ENCODE results near the gene NHERF2.

NHERF2 gene

DNA sequence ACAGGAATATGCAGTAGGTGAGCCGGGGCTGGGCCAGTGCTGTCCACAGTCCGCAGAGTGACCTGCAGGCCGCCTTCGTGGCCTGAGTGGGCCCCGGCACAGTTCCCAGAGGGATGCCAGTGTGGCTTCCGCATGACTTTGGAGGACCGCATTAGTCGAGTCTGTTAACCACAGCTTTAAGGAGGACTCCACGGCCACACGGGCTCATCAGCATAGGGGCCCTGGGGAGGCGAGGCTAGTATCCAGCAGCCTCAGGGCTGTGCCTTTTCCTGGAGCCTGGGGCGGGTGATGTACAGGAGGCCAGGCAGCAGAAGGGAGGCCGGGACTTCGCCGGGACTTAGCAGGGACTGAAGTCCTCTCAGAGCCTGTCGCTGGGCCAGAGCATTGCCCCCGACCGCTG is 34.3 kb downstream of the NHERF2 start:
- no peak for DNase-seq (ENCODE audit: low spot score)

DNA sequence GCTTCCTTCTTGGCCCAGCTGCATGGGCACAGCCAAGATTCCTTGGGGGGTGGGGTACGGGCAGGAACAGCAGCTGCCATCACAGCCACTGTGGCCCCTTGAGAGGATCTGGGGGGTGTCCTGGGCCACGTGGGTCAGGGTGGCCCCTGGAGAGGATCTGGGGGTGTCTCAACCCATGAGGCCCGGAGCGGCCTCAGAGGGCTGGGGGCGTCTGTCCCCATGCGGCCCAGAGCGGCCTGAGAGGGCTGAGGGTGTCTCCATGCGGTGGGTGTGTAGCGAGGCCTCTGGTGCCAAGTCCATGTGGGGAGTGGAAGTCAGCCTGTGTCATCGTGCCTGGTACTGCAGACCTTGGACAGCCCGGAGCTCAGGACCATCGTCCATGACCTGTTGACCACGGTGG is 34.8 kb downstream of the NHERF2 start:
- no peak for DNase-seq (ENCODE audit: low spot score)

DNA sequence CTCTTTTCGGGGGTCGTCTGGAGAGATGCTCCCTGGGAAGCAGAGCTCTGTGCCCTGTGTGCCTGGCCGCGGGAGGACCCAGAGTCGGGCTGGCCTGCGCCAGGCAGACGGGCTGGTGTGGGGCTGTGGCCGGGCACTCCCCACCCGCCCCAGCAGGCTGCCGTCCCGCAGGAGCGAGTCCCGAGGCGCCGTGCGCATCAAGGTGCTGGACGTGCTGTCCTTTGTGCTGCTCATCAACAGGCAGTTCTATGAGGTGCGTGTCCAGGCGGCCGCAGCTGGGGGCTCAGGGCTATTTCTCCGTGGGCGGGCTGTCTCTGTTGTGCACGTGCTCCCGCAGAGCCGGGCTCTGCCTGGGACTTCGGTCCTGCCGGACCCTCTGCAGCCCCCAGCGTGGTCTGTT is 36.1 kb downstream of the NHERF2 start:
- DNase-seq (ENCODE audit: low spot score), result no peak

DNA sequence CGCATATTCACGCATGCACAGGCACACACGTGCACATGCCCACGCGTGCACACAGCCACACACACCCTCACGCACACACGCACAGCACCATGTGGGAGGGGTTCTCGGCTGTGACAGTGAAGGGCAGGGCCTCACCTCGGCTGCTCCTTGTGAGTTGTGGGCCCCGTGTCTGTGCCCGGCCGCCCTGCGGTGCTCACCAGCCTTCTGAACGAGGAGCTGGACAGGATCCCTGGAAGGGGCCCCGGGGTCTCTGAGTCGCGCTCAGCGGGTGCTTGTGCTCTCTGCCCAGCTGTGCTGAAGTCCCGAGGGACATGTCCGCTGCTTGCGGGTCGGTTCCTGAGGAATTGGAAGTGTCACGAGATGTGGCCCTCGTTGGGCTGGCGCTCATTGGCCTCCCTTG is 37.2 kb downstream of the NHERF2 start:
- no peak for DNase-seq (ENCODE audit: low spot score)

DNA sequence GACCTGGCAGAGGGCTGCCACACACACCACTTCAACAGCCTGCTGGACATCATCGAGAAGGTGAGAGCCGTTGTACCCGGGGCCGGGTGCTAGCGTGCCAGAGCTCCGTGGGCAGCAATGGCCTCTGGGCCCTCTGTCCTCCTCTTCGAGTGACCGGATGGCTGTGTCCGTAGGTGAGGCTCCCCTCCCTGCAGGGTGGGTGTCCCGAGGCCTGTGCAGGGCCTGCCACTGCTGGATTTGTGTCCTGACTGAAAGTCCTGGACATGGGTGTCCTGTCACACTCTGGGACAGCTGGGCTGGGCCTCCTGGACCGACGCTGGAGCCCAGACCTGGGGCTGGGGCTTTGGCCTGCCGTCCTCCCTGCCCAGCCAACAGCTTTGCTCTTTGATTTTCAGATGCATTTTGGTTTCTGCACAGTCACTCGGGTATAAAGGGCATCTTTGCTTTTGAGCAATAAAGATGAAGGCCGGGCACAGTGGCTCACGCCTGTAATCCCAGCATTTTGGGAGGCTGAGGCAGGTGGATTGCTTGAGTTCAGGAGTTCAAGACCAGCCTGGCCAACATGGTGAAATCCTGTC is 37.8 kb downstream of the NHERF2 start:
- no peak for DNase-seq (ENCODE audit: low spot score)

DNA sequence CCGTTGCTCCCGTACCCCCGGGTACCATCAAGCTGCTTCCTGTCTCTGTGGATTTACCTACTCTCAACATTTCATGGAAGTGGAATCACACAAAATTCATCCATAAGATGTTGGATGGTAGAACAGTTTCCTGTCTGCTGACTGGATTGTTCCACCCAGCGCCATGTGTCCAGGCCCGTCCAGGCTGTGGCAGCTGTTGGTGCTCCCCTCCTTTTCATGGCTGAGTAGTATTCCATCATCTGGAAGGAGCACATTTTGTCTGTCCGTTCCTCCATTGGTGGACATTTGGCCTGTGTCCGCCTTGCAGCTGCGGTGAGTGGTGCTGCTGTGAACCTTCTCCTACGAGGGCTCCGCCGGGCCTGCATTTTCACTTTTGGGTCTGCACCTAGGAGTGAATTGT is 39.4 kb downstream of the NHERF2 start:
- DNase-seq (ENCODE audit: low spot score), result no peak

DNA sequence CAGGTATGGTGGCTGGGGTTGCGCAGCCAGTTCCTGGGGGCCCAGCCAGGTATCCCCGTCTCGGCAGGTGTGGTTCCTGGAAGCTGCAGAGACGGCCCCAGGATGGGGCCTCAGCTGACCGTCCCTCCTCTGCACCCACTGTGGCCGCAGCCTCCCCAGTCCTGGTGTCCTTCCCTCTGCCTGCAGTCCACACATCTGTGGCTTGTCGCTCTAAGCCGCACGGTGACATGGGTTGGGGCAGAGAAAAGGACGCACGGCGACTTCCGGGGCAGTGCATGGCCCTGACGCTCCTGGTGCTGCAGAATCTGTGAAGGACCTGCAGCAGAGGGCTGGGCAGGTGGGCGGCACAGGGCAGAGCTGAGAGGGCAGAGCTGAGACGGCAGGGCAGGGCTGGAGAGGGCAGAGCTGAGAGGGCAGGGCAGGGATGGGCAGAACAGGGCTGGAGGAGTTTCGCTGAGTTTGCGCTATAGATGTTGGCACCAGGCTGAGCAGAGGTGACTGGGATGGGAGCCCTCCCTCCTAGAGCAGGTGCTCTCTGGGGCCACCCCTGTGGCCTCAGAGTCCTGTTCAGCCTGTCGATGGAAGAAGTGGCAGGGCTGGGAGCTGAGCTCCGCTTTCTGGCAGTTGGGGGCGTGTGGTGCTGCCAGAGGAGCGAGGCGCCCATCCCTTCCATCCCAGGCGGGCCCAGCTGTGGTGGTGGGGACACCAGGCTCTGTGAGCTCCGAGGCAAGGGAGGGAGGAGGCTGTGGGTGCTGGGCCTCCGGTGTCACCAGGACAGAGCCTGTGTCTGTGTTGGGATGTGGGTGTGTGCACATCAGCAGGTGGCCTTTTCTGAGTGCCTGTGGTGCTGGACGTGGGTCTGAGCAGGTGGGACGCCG is 44.1 kb downstream of the NHERF2 start:
- no peak for DNase-seq (ENCODE audit: low spot score)

DNA sequence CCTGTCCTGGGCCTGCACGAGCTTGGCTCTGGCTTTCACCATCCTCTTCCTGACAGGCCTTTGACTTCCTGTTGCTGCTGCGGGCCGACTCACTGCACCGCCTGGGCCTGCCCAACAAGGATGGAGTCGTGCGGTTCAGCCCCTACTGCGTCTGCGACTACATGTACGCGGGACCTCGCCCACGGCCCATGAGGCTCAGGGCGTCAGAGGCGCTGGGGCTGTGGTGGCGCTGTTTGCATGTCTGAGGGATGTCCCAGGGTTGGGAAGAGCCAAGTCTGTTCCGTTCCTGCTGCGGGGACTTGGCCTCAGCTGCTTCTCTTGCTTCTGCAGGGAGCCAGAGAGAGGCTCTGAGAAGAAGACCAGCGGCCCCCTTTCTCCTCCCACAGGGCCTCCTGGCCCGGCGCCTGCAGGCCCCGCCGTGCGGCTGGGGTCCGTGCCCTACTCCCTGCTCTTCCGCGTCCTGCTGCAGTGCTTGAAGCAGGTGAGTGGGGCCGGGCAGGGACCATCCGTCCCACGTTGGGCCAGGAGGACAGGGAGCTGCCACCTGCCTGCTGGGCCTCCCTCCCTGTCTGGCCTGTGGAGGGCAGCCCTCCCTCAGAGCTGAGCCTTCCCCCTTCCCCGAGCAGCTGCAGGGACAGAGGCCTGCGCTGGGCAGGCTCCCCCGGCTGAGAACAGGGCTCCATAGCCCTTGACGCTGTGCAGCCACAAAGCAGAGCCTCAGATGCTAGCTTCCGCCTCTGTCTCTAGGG is 44.9 kb downstream of the NHERF2 start:
- no peak for DNase-seq (ENCODE audit: low spot score)

DNA sequence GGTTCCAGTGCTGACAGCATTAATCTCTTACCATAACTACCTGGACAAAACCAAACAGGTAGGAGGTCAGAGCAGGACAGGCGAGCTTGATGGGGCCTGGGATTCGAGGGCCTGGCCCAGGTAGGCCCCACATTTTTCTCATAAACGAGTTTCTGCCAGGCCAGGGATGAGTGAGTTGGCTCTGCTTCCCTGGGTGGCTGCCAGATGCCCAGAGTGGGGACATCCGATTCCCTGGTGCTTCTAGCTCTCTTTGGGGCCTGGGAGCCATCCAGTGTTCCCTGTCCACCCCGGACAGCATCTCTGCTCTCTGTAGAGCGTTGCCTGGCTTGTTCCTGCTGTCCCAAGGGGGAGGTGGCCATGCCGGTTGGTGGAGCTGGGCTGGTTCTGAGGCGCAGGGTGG is 46.2 kb downstream of the NHERF2 start:
- DNase-seq (ENCODE audit: low spot score), result no peak

DNA sequence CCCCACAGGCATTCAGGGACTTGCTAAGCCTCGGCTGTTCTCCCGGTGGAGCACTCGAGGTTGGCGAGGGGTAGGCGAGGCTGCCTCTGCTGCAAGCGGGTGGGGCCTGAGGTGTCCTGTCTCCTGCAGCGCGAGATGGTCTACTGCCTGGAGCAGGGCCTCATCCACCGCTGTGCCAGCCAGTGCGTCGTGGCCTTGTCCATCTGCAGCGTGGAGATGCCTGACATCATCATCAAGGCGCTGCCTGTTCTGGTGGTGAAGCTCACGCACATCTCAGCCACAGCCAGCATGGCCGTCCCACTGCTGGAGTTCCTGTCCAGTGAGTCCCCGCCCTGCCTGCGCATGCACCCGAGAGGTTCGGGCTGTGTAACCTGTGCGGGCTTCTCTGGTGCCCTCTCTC is 47.4 kb downstream of the NHERF2 start:
- no peak for DNase-seq (ENCODE audit: low spot score)

DNA sequence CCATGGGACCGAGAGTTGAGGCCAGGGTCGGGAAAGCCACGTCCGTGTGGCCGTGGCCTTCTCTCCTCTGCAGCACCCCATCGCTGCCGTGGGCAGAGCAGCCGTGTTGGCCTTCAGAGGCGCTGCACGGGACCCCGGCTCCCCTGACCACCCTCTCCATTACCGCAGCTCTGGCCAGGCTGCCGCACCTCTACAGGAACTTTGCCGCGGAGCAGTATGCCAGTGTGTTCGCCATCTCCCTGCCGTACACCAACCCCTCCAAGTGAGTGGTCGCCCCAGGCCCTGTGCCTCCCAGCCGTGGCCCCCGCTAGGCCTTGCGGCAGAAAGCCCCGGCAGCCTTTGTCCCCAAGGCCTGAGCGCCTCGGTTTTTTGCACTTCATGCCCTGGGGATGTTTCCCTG is 48.9 kb downstream of the NHERF2 start:
- DNase-seq (ENCODE audit: low spot score), result no peak

DNA sequence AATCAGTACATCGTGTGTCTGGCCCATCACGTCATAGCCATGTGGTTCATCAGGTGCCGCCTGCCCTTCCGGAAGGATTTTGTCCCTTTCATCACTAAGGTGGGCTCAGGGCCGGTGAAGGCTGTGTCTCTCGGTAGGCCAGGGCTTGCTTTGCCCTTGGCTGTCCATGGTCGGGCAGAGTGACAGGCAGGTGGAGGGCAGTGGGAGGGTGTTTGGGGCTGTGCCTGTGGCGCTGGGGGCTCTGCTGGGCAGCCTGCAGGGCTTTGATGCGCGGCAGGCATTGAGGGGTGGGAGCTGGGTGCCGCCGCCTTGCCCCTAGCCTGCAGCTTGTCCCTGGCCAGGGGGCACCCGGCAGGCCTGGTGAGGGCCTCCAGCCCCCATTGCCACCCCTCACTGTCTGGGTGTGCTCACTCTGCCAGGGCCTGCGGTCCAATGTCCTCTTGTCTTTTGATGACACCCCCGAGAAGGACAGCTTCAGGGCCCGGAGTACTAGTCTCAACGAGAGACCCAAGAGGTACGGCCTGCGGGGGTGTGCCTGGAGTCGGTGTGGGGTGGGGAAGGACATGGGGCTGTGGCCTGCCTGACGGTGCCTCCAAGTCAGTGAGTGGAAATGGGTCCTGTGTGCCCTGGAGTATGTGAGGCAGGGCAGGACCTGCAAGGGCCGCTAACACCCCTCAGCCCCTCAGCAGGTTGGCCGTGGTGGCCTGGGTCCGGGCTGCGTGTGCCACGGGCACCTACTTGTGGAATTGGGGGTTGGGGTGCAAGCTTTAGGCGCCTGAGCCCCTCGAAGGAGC is 49.6 kb downstream of the NHERF2 start:
- DNase-seq (ENCODE audit: low spot score), result no peak

DNA sequence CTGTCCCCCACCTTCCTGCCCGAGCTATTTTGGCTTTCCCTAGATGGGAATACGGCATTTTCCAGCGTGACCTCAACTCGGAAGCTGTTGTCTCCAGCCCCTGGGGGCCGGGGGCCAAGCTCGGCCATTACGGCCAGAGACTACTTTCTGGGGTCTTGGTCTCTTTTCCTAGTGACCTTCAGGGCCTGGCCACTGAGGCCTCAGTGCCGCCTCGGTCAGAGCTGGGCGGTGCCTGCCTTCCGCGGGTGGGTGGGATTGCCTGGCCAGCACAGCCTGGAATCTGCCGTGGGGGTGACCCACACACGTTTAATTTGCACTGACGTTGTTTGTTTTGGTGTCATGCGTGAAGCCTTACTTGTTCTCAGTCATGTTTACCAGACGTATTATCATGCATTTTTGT is 50.3 kb downstream of the NHERF2 start:
- no peak for DNase-seq (ENCODE audit: low spot score)

DNA sequence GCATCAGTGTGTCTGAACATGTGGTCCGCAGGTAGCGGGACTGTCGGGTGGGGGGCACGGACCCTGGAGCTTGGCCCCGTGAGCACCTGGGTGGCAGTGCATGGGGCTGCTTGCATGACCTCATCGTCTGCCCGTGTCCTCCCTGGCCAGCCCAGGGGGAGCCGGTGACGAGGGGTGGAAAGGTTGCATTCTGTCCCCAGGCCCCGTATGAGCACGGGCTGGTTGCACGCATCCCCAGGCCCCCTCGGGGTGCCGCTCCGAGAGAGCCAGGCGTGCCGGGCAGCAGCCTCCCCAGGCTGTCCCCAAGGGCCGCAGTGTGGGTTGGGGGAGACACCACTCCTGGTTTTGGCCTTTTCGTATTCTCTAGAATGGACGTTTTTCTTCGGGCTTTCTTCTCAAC is 51.0 kb downstream of the NHERF2 start:
- DNase-seq (ENCODE audit: low spot score), result no peak

DNA sequence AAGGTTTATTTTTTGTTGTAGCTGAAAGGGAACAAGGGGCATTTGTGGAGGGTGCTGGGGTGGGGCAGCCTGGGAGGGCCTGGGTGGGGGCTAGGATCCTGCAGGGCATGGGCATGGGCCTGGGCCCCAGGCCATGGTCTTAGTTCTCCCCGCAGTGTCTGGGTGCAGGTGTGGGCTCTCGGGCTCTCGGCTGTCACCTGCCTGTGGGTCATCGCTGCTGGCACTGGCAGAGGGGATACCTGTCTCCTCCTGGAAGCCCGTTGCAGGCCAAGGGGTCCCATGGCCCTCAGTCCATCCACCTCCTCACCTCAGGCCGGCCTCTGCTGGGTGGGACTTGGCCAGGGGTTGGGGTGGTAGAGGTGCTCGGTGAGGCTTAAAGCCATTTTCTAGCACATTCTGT is 51.4 kb downstream of the NHERF2 start:
- no peak for DNase-seq (ENCODE audit: low spot score)

DNA sequence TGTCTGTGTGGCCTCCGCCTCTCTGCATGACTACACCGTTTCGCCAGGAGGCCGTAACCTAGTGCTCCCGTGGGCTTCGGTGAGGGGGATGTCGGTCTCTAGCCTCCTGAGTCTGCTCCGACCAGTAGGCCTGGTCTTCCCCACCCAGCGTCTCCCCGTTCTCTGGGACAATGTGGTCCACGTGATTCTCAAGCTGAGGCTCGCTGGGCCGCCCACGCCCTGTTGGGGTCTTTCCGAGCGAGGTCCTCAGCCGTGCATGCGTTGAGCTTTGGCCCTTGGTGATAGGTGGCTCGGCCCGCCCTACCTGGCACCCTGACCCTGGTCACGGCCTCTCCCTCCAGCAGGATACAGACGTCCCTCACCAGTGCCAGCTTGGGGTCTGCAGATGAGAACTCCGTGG is 52.0 kb downstream of the NHERF2 start:
- no peak for DNase-seq (ENCODE audit: low spot score)

DNA sequence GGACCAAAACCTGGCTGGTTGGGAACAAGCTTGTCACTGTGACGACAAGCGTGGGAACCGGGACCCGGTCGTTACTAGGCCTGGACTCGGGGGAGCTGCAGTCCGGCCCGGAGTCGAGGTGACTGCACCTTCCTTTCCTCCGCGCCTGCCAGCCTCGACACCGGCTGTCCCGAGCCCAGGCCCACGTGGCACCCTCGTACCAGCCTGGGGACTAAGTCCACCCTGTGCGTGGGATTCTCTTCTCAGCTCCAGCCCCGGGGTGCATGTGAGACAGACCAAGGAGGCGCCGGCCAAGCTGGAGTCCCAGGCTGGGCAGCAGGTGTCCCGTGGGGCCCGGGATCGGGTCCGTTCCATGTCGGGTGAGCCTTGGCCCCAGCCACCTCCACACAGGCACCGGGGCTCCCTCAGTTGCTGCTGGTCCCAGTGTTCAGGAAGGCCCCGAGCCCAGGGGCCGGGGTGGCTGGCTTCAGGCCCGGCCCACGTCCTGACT is 52.7 kb downstream of the NHERF2 start:
- DNase-seq (ENCODE audit: low spot score), result no peak

DNA sequence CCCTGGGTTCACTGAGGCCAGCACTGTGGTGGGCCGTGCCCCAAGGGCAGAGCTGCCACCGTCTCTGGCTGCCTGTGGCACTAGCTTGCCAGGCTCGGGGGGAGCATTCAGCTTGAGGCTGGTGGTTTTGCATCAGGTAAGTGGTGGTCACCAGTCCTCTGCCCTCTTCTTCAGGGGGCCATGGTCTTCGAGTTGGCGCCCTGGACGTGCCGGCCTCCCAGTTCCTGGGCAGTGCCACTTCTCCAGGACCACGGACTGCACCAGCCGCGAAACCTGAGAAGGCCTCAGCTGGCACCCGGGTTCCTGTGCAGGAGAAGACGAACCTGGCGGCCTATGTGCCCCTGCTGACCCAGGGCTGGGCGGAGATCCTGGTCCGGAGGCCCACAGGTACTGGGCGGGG is 53.3 kb downstream of the NHERF2 start:
- no peak for DNase-seq (ENCODE audit: low spot score)

DNA sequence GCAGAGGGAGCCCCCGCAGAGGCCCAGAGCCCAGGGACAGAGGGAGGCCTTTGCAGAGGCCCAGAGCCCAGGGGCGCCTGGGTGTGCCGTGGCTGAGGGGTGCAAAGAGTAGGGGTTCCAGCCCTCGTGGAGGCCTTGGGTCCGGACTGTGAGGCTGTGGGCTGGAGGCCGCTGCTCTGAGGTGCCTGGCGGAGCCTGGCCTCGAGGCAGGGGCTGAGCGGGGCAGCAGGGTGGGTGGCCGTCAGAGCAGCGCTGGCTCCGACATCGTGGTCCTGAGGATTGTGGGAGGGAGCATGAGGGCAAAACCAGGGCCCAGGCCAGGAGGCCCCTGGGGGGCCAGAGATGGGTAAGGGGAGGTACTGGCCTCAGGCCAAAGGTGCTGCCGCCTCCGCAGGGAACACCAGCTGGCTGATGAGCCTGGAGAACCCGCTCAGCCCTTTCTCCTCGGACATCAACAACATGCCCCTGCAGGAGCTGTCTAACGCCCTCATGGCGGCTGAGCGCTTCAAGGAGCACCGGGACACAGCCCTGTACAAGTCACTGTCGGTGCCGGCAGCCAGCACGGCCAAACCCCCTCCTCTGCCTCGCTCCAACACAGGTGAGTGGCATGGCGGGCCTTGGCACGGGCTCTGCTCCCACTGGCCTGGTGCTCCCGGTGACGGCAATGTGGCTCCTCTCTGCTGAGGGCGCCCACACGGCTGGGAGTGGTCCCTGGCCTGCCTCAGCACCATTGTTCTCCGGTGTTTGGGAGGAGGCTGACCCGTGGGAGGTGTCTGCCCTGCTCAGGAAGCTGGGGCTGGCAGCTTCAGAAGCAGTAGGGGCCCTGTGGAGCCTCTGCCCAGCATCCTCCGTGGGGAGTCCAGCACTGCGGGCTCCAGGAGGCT is 54.7 kb downstream of the NHERF2 start:
- DNase-seq (ENCODE audit: low spot score), result no peak

DNA sequence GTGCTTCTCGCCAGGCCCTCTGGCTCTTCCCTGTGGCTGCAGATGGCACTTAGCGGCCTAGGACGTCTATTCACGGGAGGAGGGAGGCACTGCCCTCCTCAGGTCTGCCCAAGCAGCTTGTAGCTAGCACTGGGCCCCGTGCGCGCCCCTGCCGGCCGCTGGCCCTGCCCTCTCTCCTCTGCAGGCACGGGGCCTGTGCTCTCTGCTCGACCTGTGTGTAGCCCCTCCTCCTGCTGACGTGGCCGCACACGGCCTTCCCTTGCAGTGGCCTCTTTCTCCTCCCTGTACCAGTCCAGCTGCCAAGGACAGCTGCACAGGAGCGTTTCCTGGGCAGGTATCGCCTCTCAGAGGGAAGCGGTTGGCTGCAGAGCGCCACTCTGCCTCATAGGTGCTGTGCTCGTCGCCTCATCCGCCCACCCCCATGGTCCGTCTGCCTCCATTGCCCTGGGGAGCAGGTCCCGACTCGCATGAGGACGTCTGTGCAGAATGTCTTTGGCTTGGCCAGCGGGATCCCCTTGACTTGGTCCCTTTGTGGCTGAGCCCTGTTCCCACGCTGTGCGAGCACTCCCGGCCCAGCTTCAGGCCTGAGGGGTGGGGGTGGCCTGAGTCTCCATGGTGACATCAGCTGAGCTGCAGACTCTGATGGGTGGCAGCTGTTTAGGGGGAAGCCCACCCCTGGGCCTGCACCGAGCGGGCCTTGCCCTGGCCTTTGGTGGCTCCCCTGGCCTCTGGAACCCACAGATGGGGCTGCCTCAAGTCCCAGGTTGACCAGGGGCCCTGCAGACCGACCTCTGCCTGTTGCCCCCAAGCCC is 55.7 kb downstream of the NHERF2 start:
- no peak for DNase-seq (ENCODE audit: low spot score)
